NCI-H1105 (cell line): ENCODE measurements around the gene NQO2.
"Not testable (repeated sequence)": the region's sequence is repeated elsewhere in the genome, so short reads cannot be mapped to it uniquely, and the experiment has no call there.

Source experiments
- DNase-seq: peaks from one replicate; lab custom pipeline; 2025; lab: John Stamatoyannopoulos, UW

NQO2 gene

DNA sequence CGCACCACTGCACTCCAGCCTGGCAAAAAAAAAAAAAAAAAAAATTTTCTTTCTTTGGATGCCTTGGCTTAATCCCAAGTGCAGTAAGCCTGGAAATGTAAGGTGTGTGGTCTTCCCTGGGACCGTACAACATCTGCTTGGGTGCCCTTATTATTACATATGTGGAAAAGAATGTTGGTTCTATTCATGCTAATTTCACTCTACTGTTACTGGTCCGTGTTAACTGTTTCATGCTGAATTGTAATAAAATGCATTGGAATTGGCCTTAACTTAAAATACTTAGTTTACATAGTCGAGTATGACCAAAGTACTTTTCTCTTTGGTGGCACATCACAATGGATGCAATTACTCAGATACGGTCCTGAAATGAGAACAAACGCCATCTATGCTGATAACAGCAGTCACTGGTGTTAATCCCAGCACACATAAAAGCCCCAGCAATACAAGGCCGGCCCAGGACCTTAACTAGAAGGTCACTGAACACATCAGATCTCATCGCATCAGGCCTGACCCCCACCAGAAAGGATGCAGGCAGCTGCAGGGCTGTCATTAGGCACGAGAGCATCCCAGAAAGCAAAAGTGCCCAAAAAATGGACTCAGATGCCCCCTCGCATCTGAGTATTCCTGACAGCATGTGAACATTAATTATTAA is 29.5 kb upstream of the NQO2 start:
- DNase-seq: no peak

DNA sequence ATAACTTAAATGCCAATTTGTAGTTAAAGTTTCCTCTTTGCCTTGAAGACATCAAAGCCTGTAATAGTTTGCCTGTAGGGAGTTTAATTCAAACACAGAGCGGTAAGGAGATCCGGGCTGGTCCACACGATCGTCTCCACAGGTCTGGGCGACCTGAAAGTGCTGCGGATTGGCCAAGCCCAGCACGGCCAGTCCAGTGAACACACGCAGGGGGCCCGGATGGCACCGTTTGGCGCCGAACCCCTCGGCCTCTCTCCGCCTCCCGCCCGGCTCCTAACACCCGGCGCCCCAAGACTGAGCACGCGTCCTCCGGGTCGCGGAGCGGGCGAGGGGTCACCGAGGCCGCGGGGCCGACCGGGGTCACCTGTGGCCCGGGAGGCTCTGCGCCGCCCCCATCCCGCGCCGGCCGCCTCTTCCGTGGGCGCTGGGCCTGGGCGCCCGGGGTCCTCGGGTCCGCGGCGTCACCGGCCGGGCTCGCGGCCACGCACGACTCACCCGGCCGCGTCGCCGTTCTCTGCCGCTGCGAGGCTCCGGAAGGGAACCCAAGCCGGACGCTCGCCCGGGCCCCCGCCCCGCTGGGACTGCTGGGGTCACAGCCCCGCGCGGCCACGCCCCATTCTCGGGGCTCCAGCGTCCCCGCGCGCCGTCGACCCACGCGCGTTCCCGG is 28.8 kb upstream of the NQO2 start:
- DNase-seq: no peak

GRCh38 chr6:2971420-2972218 is 28.1 kb upstream of the NQO2 start, which contains the start of gene SERPINB6:
SERPINB6 (minus strand) TSS chr6:2971567; CDS start chr6:2959332, 12,235 bp downstream.
- DNase-seq: peak; percentile 32

- DNase-seq: not testable (repeated sequence)
Measured at GRCh38 chr6:2972219-2972487, 27.5 kb upstream of the NQO2 start.

DNA sequence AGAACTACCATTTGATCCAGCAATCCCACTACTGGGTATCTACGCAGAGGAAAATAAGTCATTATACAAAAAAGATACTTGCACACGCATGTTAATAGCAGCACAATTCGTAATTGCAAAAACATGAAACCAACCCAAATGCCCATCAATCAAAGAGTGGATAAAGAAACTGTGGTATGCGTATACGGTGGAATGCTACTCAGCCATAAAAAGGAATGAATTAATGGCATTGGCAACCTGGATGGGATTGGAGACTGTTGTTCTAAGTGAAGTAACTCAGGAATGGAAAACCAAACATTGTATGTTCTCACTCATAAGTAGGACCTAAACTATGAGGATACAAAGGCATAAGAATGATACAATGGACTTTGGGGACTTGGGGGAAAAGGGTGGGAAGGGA is 27.0 kb upstream of the NQO2 start:
- not testable (repeated sequence) for DNase-seq

DNA sequence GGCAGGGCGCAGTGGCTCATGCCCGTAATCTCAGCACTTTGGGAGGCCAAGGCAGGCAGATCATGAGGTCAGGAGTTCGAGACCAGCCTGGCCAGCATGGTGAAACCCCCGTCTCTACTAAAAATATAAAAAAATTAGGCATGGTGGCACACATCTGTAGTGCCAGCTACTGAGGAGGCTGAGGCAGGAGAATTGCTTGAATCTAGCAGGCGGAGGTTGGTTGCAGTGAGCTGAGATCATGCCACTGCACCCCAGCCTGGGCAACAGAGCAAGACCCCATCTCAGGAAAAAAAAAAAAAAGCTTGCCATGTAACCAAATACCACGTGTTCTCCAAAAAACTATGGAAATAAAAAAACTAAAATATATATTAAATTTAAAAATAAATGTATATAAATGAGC is 26.5 kb upstream of the NQO2 start:
- not testable (repeated sequence) for DNase-seq

DNA sequence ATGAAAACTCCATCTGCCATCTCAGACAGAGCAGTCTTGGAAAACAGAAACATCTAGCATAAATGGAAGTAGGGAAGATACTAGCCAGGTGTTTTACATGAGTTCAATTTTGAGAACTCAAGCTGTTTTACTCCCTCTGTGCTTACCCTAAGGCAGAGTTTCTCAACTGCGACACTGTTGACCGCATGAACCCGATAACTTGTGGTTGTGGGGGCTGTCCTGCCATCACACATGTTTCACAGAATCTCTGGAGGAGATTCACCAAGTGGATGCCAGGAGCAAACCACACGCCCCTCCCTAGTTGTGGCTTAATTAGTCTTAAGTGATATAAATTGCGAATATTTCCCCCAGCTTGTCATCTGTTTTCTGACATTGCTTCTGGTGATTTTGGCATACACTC is 26.0 kb upstream of the NQO2 start:
- no peak for DNase-seq

DNA sequence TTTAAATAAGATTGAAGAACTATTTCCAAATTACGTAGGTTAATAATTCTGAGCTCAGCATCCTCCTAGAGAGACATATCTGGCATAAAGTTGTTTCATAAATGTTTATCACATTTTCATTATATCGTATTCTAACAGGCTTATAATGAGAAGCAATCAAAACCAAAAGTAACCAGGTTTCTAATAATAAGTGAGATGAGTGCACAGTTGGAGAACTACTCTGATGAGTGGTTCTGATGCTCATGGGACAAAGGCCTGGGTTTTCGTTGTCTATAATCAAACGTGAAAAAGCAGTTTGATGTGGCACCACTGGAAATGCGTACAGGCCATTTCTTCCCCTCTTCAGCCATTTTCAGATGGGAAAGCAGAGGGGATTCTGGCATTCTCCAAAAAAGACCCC is 23.6 kb upstream of the NQO2 start:
- no peak for DNase-seq

GRCh38 chr6:2976571-2977085 is 23.1 kb upstream of the NQO2 start:
- no peak for DNase-seq

DNA sequence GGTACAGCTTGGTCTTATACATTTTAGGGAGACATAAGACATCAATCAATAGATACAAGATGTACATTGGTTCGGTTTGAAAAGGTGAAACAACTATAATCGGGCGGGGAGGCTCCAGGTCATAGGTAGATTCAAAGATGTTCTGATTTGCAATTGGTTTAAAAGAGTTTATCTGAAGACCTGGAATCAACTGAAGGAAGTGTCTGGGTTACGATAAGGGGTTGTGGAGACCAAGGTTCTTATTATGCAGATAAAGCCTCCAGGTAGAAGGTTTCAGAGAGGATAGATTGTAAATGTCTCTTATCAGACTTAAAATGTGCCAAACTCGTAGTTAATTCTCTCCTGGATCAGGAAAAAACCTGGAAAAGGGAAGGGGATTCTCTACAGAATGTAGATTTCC is 22.4 kb upstream of the NQO2 start:
- no peak for DNase-seq

DNA sequence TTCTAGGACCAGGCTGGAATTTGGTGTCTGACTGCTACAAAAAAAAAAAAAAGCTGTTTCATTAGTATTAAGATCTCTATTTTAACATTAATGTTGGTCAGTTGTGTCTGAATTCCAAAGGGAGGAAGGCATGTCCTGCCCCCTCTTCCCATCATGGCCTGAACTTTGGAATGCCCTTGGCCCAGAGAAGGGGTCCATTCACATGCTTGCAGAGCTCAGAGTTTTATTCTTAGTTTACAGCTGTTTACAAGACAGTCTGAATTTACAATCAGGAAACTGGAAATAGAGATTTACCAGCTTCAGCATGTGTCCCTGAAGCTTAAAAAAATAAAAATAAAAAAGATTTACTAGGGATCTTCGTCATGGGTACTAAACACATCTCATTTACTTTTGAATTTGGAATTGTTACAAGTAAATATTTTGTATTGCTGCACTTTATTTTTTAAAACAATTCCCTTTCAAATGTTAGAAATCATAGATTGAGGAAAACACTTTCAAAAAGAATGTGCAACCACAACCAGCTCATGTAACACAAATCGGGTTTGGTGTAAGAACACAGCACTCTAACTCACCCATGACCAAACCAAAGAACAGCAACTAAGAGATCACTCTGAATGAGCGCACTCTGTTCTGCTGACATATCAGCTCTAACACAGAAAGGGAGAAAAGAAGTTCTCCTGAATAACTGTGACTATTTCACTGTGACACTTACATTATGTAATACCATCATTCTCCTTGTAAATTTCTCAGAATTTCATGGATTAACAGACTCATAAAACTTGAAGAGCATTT is 21.7 kb upstream of the NQO2 start:
- DNase-seq: no peak

GRCh38 chr6:2978923-2979322 is 20.8 kb upstream of the NQO2 start:
- no peak for DNase-seq

GRCh38 chr6:2979819-2980464 is 19.8 kb upstream of the NQO2 start:
- DNase-seq: no peak

- DNase-seq: no peak
Measured at GRCh38 chr6:2980465-2980855, 19.2 kb upstream of the NQO2 start.

DNA sequence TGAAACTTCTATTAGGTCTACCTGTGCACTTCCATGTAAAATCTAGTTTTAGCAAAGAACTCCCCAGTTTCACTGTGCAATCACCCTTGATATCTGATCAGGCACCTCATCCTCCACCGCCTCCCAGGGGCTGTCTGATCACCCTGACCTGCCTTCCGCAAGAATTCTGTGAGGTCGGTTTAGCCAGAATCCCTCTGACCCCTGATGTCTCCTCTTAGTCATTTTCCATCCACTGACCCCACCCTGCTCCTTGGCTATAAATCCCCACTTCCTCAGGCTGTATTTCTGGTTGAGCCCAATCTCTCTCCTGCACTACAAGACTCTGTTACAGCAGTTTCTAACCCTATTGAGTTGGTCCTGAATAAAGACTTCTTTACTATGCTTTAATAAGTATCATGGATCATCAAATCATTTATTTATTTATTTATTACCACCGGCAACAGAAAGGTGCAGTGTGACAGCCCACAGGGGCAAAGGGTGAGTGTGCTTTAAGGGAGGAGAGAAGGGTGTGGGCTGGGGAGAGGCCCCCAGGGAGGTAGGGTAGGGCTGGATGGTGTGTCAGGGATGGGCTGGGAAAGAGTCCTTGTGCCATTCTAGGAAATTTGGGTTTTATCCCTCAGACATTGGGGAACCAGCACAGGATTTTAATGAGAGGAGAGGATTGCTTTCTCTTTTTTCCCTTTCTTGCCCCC is 17.1 kb upstream of the NQO2 start:
- DNase-seq: no peak

DNA sequence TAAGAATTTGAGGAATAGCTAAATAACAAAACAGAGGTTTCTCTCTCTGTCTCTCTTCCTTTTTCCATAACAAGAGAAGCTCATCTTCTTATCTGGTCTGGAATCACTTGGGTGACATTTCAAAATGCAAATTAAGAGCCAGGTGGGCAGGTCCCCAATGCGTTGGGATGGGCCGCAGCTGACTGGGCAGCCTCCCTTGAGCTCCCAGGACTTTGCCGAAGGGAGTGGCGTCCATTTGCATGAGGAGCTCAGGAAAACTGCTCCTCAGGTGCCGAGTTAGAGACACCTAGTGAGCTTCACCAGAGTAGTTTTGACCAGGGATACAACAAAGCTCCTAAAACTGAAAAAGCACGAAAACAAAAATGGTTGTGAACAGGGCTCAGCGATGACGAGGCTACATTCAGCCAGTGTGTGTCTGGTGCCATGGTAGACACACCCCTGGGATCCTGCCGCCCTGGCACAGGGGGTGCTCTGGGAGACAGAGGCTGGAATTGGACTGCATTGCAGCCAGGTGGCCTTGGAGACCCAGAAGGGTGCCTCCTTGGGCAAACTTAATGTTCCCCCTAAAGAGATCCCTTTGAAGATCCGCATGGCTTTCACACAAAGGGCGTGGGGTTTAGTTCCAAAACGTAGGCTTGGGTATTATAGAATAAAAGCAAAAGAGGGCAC is 14.8 kb upstream of the NQO2 start:
- no peak for DNase-seq

DNA sequence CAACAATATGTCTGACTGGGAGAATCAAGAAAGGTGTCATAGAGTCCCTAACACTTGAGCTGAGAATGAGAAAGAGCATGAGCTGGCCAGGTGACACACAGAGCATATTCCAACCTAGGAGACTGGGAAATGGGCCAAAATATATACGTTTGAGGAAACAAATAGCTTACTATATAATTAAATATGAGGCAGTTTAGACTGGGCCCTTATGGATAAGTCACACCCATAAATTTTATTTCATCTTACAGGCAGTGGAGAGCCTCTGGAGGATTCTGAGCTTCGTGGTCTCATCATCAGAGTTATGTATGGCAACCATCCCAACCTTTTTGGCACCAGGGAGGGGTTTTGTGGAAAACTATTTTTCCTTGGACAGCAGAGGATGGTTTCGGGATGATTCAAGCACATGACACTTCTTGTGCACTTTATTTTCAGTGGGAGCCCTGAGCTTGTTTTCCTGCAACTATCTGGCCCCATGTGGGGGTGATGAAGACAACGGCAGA is 12.9 kb upstream of the NQO2 start:
- peak; percentile 50 for DNase-seq

DNA sequence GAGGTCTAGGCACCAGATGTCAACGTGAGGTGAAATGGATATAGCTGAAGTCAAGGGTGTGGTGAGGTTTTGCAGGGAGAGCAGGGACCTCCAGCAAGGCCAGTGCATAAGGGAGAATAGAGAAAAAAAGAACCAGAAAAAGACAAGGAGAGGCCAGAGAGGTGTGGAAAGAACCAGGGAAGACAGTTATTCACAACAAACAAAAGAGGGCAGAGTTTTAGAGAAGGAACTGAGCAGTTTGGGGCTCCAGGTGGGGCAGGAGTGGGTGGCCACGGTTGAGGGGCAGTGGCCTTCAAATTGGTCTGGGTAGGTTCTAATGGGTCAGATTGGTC is 11.6 kb upstream of the NQO2 start:
- no peak for DNase-seq

DNA sequence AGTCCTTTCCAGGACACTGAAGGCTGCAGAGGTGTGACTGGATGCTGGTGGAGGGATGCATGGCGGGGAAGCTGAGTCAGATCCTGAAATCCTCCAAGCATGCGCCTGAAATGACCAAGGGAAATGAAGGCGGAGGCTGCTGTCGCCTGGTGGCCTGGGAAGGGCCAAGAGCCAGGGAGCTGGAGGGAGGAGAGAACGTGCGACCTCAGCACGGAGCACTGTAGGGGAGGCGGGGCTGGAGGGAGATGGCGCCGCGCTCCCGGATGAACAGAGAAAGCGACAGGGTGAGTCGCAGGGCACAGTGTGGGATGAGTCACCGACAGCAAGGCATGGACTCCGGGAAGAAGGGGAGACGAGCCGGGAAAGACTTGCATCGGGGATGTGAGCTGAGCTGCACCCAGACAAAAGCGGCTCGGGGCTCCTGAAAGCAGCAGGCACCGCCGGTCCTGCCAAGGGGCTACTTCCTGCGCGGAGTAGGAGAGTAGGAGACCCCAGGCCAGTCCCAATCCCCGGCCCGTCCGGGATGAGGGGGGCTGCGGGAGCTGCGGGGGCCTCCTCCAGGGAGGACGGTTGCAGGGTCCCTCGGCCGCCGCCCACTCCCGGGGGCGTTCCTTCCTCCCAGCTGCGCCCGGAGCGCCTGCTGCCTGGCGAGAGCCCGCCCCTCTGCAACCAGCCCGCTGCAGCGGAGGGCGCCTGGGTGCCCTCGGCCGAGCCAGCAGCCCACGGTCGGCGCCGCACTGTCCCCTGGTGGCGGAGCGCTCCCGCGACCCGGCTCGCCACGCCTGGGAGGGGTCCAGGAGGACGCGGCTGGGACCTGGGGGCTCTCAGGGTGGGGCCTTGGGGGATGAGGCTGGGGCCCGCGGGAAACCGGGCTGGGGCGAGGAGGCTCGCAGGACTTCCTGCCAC is 11.0 kb upstream of the NQO2 start:
- DNase-seq: peak; percentile 87
